ENCODE data around the gene JAZF1.

The JAZF1 gene

GRCh38 chr7:28081016-28081415 lies 99.6 kb downstream of the JAZF1 start:
- no peaks in the 10 kb centered on the region for H3K27me3 ChIP-seq (ENCODE audit: low read depth, low read length)
- no peak overlapping the region for H3K27ac ChIP-seq (ENCODE audit: low read length)
- H3K36me3 ChIP-seq (ENCODE audit: control insufficient read depth in 1 of 2, insufficient read depth in 2 of 2, low read length in 2 of 2), result peaks cover 0 to 4% of the 10 kb centered on the region in 2 donors
- no peak overlapping the region for H3K4me3 ChIP-seq (ENCODE audit: low read depth in 1 of 2, low read length in 2 of 2)
- peaks cover 0 to 17% of the 10 kb centered on the region in 2 donors for H3K4me1 ChIP-seq (ENCODE audit: control insufficient read depth in 1 of 2, insufficient read depth in 2 of 2, low read length in 2 of 2)
- H3K9me3 ChIP-seq (ENCODE audit: control insufficient read depth in 1 of 2, low read length in 2 of 2), result no peaks in the 10 kb centered on the region

- Histone ChIP-seq H3K4me1 (ENCODE audit: control insufficient read depth in 1 of 2, insufficient read depth in 2 of 2, low read length in 2 of 2) (peaks cover 0 to 18% of the 10 kb centered on the region in 2 donors), H3K36me3 (ENCODE audit: control insufficient read depth in 1 of 2, insufficient read depth in 2 of 2, low read length in 2 of 2) (no peaks in the 10 kb centered on the region), H3K4me3 (ENCODE audit: low read depth in 1 of 2, low read length in 2 of 2) (no peak overlapping the region), H3K9me3 (ENCODE audit: control insufficient read depth in 1 of 2, low read length in 2 of 2) (no peaks in the 10 kb centered on the region), H3K27ac (ENCODE audit: low read length) (no peak overlapping the region), H3K27me3 (ENCODE audit: low read depth, low read length) (no peaks in the 10 kb centered on the region)
Measured at GRCh38 chr7:28078036-28078901, 102.3 kb downstream of the JAZF1 start.

GRCh38 chr7:28077616-28078015 lies 103.0 kb downstream of the JAZF1 start:
- H3K36me3 ChIP-seq (ENCODE audit: control insufficient read depth in 1 of 2, insufficient read depth in 2 of 2, low read length in 2 of 2), result no peaks in the 10 kb centered on the region
- peaks cover 0 to 14% of the 10 kb centered on the region in 2 donors for H3K4me1 ChIP-seq (ENCODE audit: control insufficient read depth in 1 of 2, insufficient read depth in 2 of 2, low read length in 2 of 2)
- H3K4me3 ChIP-seq (ENCODE audit: low read depth in 1 of 2, low read length in 2 of 2), result no peak overlapping the region
- no peaks in the 10 kb centered on the region for H3K9me3 ChIP-seq (ENCODE audit: control insufficient read depth in 1 of 2, low read length in 2 of 2)
- no peak overlapping the region for H3K27ac ChIP-seq (ENCODE audit: low read length)
- no peaks in the 10 kb centered on the region for H3K27me3 ChIP-seq (ENCODE audit: low read depth, low read length)

- no peaks in the 10 kb centered on the region for H3K9me3 ChIP-seq (ENCODE audit: control insufficient read depth in 1 of 2, low read length in 2 of 2)
- no peak overlapping the region for H3K27ac ChIP-seq (ENCODE audit: low read length)
- H3K27me3 ChIP-seq (ENCODE audit: low read depth, low read length), result no peaks in the 10 kb centered on the region
- peaks cover 0 to 14% of the 10 kb centered on the region in 2 donors for H3K4me1 ChIP-seq (ENCODE audit: control insufficient read depth in 1 of 2, insufficient read depth in 2 of 2, low read length in 2 of 2)
- no peaks in the 10 kb centered on the region for H3K36me3 ChIP-seq (ENCODE audit: control insufficient read depth in 1 of 2, insufficient read depth in 2 of 2, low read length in 2 of 2)
- no peak overlapping the region for H3K4me3 ChIP-seq (ENCODE audit: low read depth in 1 of 2, low read length in 2 of 2)
Measured at GRCh38 chr7:28076423-28077200, 104.0 kb downstream of the JAZF1 start.

- Histone ChIP-seq H3K4me3 (ENCODE audit: low read depth in 1 of 2, low read length in 2 of 2) (no peak overlapping the region), H3K4me1 (ENCODE audit: control insufficient read depth in 1 of 2, insufficient read depth in 2 of 2, low read length in 2 of 2) (peaks cover 0 to 20% of the 10 kb centered on the region in 2 donors), H3K27ac (ENCODE audit: low read length) (no peak overlapping the region), H3K27me3 (ENCODE audit: low read depth, low read length) (no peaks in the 10 kb centered on the region), H3K9me3 (ENCODE audit: control insufficient read depth in 1 of 2, low read length in 2 of 2) (no peaks in the 10 kb centered on the region), H3K36me3 (ENCODE audit: control insufficient read depth in 1 of 2, insufficient read depth in 2 of 2, low read length in 2 of 2) (no peaks in the 10 kb centered on the region)
Measured at GRCh38 chr7:28075674-28076358, 104.8 kb downstream of the JAZF1 start.

GRCh38 chr7:28072876-28073514 lies 107.6 kb downstream of the JAZF1 start:
- no peaks in the 10 kb centered on the region for H3K36me3 ChIP-seq (ENCODE audit: control insufficient read depth in 1 of 2, insufficient read depth in 2 of 2, low read length in 2 of 2)
- H3K4me3 ChIP-seq (ENCODE audit: low read depth in 1 of 2, low read length in 2 of 2), result no peak overlapping the region
- H3K9me3 ChIP-seq (ENCODE audit: control insufficient read depth in 1 of 2, low read length in 2 of 2), result no peaks in the 10 kb centered on the region
- H3K27me3 ChIP-seq (ENCODE audit: low read depth, low read length), result no peaks in the 10 kb centered on the region
- H3K4me1 ChIP-seq (ENCODE audit: control insufficient read depth in 1 of 2, insufficient read depth in 2 of 2, low read length in 2 of 2), result peaks cover 12 to 44% of the 10 kb centered on the region in 2 donors
- no peak overlapping the region for H3K27ac ChIP-seq (ENCODE audit: low read length)

GRCh38 chr7:28071570-28071969 lies 109.0 kb downstream of the JAZF1 start:
- H3K27me3 ChIP-seq (ENCODE audit: low read depth, low read length), result no peaks in the 10 kb centered on the region
- H3K4me3 ChIP-seq (ENCODE audit: low read depth in 1 of 2, low read length in 2 of 2), result no peak overlapping the region
- no peaks in the 10 kb centered on the region for H3K9me3 ChIP-seq (ENCODE audit: control insufficient read depth in 1 of 2, low read length in 2 of 2)
- no peak overlapping the region for H3K27ac ChIP-seq (ENCODE audit: low read length)
- peaks cover 12 to 36% of the 10 kb centered on the region in 2 donors for H3K4me1 ChIP-seq (ENCODE audit: control insufficient read depth in 1 of 2, insufficient read depth in 2 of 2, low read length in 2 of 2)
- H3K36me3 ChIP-seq (ENCODE audit: control insufficient read depth in 1 of 2, insufficient read depth in 2 of 2, low read length in 2 of 2), result no peaks in the 10 kb centered on the region

- H3K27ac ChIP-seq (ENCODE audit: low read length), result peak overlapping the region; percentile 50
- H3K4me3 ChIP-seq (ENCODE audit: low read depth in 1 of 2, low read length in 2 of 2), result no peak overlapping the region
- no peaks in the 10 kb centered on the region for H3K9me3 ChIP-seq (ENCODE audit: control insufficient read depth in 1 of 2, low read length in 2 of 2)
- H3K36me3 ChIP-seq (ENCODE audit: control insufficient read depth in 1 of 2, insufficient read depth in 2 of 2, low read length in 2 of 2), result no peaks in the 10 kb centered on the region
- peaks cover 12 to 36% of the 10 kb centered on the region in 2 donors for H3K4me1 ChIP-seq (ENCODE audit: control insufficient read depth in 1 of 2, insufficient read depth in 2 of 2, low read length in 2 of 2)
- H3K27me3 ChIP-seq (ENCODE audit: low read depth, low read length), result no peaks in the 10 kb centered on the region
Measured at GRCh38 chr7:28070297-28071055, 110.1 kb downstream of the JAZF1 start.

- H3K4me3 ChIP-seq (ENCODE audit: low read depth in 1 of 2, low read length in 2 of 2), result peak overlapping the region in 1 of 2 donors; percentile 11
- peak overlapping the region; percentile 50 for H3K27ac ChIP-seq (ENCODE audit: low read length)
- H3K4me1 ChIP-seq (ENCODE audit: control insufficient read depth in 1 of 2, insufficient read depth in 2 of 2, low read length in 2 of 2), result peaks cover 12 to 36% of the 10 kb centered on the region in 2 donors
Measured at GRCh38 chr7:28069807-28070206, 110.8 kb downstream of the JAZF1 start.

GRCh38 chr7:28069388-28069787 lies 111.2 kb downstream of the JAZF1 start:
- peaks cover 12 to 36% of the 10 kb centered on the region in 2 donors for H3K4me1 ChIP-seq (ENCODE audit: control insufficient read depth in 1 of 2, insufficient read depth in 2 of 2, low read length in 2 of 2)
- H3K27ac ChIP-seq (ENCODE audit: low read length), result peak overlapping the region; percentile 27
- no peaks in the 10 kb centered on the region for H3K27me3 ChIP-seq (ENCODE audit: low read depth, low read length)
- peak overlapping the region in 1 of 2 donors; percentile 11 for H3K4me3 ChIP-seq (ENCODE audit: low read depth in 1 of 2, low read length in 2 of 2)
- H3K36me3 ChIP-seq (ENCODE audit: control insufficient read depth in 1 of 2, insufficient read depth in 2 of 2, low read length in 2 of 2), result no peaks in the 10 kb centered on the region
- H3K9me3 ChIP-seq (ENCODE audit: control insufficient read depth in 1 of 2, low read length in 2 of 2), result no peaks in the 10 kb centered on the region

More at GRCh38 chr7:28069807-28070206, 110.8 kb downstream of the JAZF1 start:
- Histone ChIP-seq H3K27me3 (ENCODE audit: low read depth, low read length) (no peaks in the 10 kb centered on the region), H3K9me3 (ENCODE audit: control insufficient read depth in 1 of 2, low read length in 2 of 2) (no peaks in the 10 kb centered on the region), H3K36me3 (ENCODE audit: control insufficient read depth in 1 of 2, insufficient read depth in 2 of 2, low read length in 2 of 2) (no peaks in the 10 kb centered on the region)
